C4-2B (cell line): Measurements from ENCODE around the gene ENPP6.

Source experiments
- H3K27ac ChIP-seq: fragments of 450-650 bp; 2 replicates; pipeline ENCODE4 v1.5.1; 2017
- CTCF ChIP-seq: fragments of 450-650 bp; conservative IDR thresholded peaks from 2 replicates; pipeline ENCODE4 v1.5.1; 2017; ENCODE audit warnings: mild to moderate bottlenecking
- ZFX ChIP-seq: fragments of 450-650 bp; IDR thresholded peaks from 2 replicates; pipeline ENCODE4 v1.6.1; 2017

The ENPP6 gene

DNA sequence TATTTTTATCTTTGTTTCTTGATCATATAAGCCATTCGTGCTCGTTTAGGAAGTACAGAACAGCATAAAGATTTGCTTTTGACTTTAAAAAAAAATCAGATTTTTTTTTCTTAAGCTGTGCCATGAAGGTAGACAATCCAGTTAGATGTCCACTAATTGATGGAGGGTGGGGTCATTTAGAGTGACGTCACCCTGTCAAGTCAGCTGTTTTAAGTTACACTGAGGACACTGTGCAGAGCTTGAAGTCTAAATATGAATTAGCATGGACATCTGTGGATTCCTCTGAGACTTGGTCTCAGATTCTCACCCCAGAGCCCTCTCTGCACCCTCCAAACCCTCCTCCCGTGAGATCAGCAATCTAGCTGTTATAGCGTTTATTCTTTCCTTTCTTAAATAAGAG, 63.9 kb downstream of the ENPP6 start:
- H3K27ac ChIP-seq, result no peak overlapping the region
- TF ChIP-seq ZFX, result no peak
- no peak for TF ChIP-seq CTCF

DNA sequence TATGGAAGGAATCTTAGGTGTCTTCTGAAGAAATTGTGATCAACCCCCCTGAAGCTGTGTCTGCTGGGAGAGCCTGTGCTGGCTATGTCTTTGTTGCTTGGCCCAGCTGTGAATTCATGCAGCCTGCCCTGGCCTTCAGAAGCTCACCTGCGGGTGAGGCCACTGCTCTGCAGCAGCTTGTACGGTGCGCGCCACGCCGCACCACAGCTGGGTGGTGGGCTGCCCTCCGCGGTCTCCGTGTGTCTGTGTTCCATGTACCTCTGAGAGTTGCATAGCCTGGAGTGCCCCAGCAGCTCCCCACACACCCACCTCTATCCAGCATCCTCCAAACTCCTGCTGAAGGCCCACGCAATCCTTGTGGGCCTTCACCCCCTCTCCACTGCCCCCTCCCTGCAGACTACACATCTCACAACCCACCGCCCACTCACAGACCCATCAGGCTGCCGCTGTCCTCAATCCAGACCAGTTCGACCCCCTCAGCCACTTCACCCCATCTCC, 65.6 kb downstream of the ENPP6 start:
- TF ChIP-seq ZFX, result no peak
- no peak for TF ChIP-seq CTCF
- no peak overlapping the region for H3K27ac ChIP-seq

DNA sequence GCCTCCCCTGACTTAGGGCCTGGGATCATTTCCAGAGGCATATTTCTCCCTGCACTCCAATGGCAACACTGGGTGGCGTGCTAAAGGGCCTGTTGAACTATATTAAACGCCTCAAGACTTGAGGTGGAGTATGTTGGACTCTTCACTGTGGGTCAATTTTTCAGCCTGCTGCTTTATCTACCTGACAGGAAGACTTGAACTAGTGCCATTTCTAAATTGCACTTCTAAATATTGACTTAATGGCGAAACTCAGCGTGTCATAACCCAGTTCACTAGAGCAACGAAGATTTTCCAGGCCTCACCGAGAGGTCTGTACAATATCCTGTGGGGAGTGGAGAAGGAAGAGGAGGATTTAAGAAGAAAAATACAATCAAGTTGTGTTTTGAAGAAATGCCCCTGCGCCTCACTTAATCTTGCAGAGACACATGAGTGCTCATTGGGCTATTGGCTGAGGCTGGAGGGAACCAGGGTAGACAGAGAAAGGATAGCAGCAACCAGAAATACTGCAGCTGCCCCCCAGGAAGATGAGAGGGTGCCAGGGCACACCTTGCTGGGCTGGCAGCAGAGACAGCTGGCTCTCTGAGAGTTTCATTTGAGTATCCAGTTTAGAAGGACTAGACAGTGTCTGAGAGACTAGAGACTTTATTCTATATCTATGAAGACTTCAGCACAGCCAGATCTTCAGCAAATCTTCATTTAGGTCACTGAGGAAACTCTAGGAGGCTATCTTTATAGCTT, 67.4 kb downstream of the ENPP6 start:
- no peak overlapping the region for H3K27ac ChIP-seq
- no peak for TF ChIP-seq CTCF
- no peak for TF ChIP-seq ZFX

- no peak overlapping the region for H3K27ac ChIP-seq
- TF ChIP-seq ZFX (no peak), CTCF (no peak)
These were observed 68.7 kb downstream of the ENPP6 start for GRCh38 chr4:184148738-184149637.

DNA sequence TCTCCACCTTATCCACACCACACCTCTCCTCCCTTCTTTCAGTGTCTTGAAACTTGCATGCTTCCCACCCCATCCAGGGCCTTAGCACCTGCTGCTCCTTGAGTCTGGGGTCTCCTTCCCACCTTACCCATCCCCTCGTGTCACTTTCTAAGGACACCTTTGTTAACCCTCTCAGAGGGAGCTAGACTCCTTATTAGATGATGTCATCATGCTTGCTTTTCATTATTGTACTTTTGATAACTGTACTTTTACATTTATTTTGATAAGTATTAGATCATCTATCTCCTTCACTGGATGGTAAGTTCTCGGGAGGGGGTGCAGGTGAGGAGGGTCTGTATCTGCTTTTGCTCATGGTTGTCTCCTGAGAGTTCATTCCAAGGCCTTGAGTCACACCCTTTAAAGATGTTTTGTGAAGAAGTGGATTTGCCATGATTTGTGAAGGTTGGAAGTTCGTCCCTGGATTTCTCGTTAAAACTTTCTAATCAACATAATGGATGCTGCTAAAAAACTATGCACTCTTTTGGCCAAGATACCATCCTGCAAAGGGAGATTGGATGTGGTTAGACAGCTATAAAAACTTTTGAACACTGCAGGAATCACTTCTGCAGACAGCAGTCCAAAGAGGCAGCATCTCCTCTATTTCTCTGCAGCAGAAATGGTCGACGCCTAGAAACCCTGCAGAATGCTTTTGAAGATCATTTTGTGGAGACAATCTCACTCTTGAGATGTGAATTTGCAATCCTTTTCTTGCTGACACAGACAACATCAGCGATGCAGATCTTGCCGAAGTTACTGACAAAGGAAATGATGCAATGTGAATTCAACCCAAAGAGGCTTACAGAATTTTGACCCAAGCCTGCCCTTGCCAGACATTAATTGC, 69.6 kb downstream of the ENPP6 start:
- no peak for TF ChIP-seq CTCF
- no peak for TF ChIP-seq ZFX
- H3K27ac ChIP-seq, result no peak overlapping the region

DNA sequence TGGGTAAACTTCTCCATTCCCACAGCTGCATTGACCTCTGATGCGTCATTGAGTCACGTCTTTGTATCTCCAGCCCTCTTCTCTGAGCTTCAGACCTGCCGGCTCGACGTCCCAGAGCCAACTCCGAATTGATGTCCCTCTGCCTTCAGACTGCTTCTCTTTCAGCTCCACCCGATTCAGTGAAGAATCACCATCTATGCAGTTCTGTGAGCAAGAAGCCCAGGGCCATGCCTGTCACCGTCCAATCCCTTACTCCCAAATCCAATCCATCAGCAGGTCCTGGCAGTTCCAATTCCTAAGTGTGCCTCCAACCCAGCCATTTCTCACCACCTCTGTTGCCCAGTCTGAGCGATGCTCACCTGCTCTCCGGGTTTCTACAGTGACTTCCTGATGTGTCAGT, 70.7 kb downstream of the ENPP6 start:
- no peak overlapping the region for H3K27ac ChIP-seq
- TF ChIP-seq CTCF (no peak), ZFX (no peak)
